ENCODE results near the gene FRS2. TPM values are rescaled to one million over a fixed set of nuclear protein-coding genes. Genes with fewer than 3 reads are reported as not detected.

FRS2 gene
- total RNA-seq, 1 donor from 2014 or later: 15.4 TPM

GRCh38 chr12:69502345-69503081, 32.3 kb downstream of the FRS2 start:
- no peak for ATAC-seq

GRCh38 chr12:69508091-69508490, 37.9 kb downstream of the FRS2 start:
- ATAC-seq: no peak

GRCh38 chr12:69508621-69509020, 38.4 kb downstream of the FRS2 start:
- no peak for ATAC-seq

DNA sequence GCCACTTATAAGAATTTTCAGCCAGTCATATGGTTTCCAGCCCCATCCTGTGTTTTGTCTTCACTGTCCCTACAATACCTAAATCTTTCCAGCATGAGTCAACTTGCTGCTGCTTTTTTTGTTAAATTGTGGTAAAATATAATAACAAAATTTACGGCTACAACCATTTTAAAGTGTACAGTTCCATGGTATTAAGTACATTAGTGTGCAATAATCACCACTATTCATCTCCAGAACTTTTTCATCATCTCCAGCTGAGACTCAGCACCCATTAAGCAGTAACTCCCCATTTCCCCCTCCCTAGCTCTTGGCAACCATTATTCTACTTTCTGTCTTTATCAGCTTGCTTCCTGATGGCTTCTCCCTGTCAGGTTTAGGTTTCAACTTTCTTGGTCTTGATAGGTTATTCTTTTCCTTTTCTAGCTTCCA, 39.1 kb downstream of the FRS2 start:
- no peak for ATAC-seq

DNA sequence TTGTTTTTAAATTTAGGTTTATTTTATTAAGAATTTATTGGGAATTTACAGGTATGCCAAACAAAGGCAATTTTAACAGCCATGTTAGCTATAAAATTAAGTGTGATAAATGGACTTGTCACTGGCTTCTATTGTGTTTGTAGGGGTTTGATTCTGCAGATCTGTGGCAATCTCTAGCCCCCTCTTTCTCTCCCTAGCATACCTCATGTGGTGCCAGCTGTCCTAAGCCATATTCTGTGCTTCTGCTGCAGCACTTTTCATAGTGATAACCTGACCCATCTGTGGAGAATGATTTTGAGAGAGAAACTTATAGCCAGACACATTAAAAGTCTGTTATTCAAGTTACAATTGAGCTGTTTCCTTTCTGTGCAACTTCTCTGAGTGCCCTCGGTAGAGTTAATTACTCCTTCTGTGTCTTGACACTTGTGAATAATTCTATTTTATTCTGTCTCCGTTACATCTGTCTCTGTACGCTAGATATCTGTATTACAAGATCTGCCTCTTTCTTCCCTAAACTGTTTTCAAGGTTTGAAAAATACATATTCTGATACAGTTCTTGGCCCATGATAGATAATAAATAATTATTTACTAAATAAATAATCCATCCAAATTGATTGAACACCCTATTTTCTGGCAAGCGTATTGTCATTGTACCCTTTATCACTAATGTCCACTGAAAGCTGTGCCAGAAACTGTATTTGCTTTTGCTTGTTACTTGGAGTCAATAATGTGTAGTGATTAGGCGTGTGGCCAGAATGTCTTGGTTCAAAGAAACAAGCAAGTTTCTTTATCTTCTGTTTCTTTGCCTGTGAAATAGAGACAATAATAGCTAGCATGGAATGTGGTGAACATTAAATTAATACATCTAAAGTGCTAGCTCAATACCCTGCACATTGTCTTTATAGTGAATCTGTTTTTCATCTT, 40.0 kb downstream of the FRS2 start:
- no peak for ATAC-seq

DNA sequence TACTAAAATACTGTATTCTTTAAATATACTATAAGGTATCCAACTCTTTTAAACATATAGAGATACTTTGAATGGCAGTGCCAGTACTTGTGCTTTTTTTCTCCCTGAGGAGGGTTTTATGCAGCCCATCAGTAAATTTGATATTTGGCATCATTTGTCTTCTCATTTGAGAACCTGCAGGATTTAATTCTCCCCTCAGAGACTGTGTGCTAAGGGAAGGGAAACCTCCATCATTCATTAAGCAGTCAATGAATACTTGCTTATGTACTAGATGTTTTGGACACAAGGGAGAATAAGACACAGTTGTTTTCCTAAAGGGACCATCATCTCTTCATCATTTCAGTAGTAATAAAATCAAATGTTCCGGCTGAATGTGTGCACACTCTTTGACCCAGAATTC, 40.8 kb downstream of the FRS2 start:
- ATAC-seq: no peak

DNA sequence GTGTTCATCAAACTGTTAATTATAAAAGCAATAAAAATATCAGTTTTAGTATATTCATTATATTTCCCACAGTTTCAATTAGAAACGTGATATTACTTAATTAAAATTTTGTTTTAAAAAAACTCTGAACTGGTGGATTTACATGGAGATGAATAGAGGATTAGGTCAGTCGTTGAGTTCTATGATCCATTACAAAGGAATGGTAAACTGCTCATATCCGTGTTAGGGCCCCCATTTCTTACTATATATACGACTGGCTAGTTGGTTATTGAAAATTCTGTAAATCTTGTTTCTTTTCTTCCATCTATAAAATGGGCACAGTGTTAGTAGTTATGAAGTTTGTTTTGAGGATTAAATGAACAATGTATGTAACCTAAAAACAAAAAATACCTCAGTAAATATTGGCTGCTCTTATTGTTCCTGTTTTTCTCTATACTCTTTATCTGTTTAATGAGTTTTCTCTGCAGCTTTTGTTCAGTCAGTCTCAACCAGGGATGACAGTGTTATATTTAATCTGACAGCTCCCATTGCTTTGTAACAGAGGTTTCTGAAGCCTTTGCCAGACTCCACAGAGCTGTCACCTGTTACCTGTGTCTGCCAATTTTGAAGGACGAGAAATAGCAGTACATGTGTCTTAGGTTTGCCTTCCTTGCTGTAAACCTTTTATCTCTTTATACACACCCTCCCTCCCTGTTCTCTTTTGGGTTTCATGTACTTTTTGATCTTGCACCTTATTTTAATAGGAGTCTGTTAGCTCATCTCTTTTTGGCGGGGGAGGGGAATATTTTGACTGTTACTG, 41.5 kb downstream of the FRS2 start:
- no peak for ATAC-seq

DNA sequence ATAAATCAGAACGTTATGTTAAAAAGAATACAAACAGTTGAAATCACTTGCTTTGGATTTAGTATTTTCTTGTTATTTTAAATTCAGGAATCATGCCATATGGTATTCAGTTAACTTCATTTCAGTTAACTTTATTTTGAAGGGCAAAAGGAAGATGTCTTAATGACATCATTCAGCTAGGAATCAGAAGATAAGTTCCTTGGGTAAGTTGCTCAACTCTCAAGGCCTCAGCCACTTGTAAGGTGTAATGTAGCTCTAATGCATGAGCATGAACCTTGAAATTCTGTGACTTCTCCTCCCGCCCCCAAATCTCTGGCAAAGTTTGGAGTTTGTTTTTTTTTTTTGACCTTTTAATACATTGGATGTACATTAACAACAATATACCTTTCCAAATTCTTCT, 42.6 kb downstream of the FRS2 start:
- ATAC-seq: no peak

DNA sequence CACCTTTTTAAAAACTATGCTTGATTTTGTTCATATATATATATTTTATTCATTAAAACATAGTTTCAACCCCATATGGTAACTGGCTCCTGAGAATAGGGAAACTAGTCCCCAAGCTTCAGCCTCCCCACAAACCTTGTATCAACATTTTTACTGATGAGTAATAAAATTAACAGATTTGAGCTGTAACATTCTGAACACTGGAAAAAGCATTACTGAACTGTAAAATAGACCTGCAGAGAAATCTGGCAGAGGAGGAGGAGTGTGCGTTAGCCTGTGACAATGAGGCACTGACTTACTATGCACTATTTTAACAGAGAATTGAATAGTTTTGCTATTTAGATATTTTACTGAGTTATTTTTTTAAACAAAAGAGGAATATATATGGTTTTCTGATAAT, 43.1 kb downstream of the FRS2 start:
- no peak for ATAC-seq

GRCh38 chr12:69514111-69514510, 43.9 kb downstream of the FRS2 start:
- ATAC-seq: no peak

DNA sequence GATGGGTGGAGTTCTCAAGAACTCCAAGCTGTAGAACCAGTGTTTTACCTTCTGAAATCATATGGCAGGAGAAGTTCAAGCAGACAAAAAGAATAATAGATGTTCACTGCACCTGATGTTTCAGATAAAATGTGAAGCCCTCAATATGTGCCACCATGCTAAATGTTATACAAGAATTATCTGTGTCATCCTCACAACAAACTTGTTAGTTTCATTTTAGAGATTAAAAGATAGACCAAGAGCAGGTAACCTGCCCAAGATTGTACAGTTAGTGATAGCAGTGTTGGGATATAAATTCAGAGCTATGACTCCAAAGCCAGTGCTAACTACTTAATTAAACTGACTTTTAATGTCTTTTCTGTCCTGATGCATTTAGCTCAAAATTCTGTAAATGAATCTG, 44.7 kb downstream of the FRS2 start:
- ATAC-seq: no peak

GRCh38 chr12:69515394-69515930, 45.3 kb downstream of the FRS2 start:
- ATAC-seq: no peak

DNA sequence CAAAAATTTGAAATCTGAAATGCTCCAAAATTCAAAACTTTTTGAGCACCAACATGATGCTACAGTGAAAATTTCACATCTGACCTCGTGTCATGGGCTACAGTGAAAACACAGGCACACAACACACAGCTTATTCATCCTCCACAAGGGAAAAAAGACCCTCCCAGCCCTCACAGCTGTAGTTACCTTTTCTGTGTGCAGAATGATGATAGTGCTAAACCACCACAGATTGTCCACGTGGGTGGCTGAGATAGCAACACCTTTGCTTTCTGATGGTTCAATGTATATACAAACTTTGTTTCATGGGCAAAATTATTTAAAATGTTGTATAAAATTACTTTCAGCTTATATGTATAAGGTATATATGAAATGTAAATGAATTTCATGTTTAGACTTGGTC, 46.8 kb downstream of the FRS2 start:
- ATAC-seq: no peak

DNA sequence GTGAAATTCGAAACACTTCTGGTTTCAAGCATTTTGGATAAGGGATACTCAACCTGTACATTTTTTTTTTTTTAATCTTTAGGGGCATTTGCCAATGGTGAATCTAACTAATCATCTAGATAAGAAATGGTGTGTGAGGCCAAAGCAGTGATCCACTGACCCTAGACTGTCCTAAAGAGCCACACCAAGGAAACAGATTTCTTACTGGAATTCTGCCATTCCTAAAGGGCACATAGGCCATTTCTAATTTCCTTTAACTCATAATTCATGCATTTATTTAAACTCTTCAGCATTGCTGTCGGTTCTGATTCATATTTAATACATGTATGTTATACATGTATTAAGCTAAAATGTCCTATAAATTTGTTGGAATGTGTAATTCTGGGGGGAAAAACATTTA, 47.2 kb downstream of the FRS2 start:
- ATAC-seq: no peak

- ATAC-seq: no peak
Measured at GRCh38 chr12:69519871-69520270, 49.7 kb downstream of the FRS2 start.

- no peak for ATAC-seq
Measured at GRCh38 chr12:69523433-69524330, 53.5 kb downstream of the FRS2 start.

DNA sequence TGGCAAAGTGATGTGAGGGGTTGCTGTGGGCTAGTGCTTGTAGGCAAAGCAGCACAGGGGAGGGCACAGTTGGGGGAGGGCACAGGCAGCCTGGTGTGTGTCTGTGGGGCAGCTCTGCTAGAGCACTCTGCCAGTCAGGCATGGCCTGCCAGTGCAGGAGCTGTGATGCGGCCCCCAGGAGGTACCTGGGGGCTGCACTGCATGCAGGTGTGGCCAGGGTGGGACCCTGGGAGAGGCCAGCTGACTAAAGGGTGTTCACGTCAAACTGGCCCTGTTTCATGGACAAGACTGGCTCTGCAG, 54.1 kb downstream of the FRS2 start:
- no peak for ATAC-seq

- no peak for ATAC-seq
Measured at GRCh38 chr12:69524755-69525469, 54.7 kb downstream of the FRS2 start.

DNA sequence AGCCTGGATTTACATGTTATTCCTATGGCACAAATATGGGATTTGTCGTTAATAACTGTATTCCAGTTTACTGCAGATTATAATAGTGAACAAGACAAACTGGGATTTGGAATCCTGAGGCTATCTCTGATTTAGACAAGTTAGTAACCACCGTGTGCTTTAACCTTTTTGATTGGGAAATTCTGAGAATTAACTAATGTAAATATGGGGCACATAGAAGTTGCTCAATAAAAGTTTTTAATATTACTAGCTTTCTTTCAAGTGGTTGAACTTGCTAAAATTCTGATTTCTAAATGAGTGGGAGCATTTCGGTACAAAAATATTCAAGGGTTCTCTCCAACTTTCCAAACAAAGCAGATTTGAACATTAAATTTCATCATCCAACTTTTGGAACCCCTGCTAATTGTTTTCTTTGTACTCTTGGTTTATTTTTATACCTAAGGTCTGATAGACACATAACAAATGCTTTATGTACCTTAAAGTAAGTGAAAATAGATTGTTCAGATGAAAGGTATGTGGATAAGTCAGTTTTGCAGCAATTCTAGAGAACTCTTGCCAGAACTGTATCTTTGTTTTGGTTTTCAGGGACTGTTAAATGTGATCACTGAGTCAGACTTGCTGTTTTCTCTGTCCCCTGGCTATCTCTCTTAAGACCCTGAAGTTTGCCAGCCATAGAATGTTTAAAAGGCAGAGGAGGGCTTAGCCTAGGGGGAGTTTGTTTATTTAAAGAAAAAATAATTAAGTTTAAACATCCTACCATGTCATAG, 57.5 kb downstream of the FRS2 start:
- ATAC-seq: peak; percentile 41

GRCh38 chr12:69529021-69529420, 58.8 kb downstream of the FRS2 start:
- no peak for ATAC-seq

Data from esophagus mucosa (tissue), 1 donor.